ENCODE measurements around the gene THSD4.

The THSD4 gene

DNA sequence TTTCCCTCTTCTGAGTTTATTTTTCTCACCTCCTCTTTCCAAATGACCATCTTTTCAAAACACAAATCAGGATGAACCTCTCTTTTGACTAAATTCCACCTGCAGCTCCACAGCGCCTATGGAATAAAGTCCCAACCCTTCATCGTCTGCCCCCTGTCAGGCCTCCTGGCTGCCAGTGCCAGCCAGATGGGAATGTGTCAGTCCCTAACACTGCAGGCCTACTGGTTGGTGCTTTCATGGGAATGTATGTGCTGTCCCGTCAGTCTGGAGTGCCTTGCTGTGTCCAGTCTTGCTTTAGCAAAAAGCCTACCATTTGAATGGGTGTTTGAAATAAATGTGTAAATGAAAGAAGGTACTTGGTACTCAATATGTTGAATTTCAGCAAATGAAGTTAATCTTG is 310.1 kb downstream of the THSD4 start:
- Histone ChIP-seq H3K9me3 (ENCODE audit: severe bottlenecking) (no peaks in the 10 kb centered on the region), H3K4me3 (ENCODE audit: low read depth, low read length) (no peak overlapping the region), H3K27me3 (ENCODE audit: insufficient read depth, low read depth, severe bottlenecking) (no peaks in the 10 kb centered on the region), H3K36me3 (no peaks in the 10 kb centered on the region), H3K27ac (no peak overlapping the region)
- TF ChIP-seq, protein P1, sequence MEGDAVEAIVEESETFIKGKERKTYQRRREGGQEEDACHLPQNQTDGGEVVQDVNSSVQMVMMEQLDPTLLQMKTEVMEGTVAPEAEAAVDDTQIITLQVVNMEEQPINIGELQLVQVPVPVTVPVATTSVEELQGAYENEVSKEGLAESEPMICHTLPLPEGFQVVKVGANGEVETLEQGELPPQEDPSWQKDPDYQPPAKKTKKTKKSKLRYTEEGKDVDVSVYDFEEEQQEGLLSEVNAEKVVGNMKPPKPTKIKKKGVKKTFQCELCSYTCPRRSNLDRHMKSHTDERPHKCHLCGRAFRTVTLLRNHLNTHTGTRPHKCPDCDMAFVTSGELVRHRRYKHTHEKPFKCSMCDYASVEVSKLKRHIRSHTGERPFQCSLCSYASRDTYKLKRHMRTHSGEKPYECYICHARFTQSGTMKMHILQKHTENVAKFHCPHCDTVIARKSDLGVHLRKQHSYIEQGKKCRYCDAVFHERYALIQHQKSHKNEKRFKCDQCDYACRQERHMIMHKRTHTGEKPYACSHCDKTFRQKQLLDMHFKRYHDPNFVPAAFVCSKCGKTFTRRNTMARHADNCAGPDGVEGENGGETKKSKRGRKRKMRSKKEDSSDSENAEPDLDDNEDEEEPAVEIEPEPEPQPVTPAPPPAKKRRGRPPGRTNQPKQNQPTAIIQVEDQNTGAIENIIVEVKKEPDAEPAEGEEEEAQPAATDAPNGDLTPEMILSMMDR (IDR thresholded peaks at IDR 0.05; ENCODE audit: low read depth, low read length), result no peak
- no peak for DNase-seq

DNA sequence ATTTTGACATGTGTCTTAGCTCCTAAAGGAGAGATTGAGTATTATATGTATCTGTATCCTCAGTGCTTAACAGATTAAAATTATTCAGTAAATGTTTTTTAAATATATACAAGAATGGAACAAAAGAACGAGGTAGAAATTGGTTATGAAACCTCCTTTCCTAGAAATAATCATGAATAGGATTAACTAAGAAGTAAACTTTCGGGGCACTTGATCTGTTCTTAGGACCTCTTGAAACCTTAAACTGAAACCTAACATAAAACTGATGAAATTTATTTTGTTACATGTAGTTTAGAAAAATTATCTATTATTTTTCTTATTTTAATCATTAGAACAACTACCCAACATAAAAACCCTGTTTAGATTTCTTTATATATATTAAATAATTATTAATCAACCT is 311.5 kb downstream of the THSD4 start:
- no peaks in the 10 kb centered on the region for H3K27me3 ChIP-seq (ENCODE audit: insufficient read depth, low read depth, severe bottlenecking)
- no peak overlapping the region for H3K27ac ChIP-seq
- TF ChIP-seq, protein P1 (IDR thresholded peaks at IDR 0.05; ENCODE audit: low read depth, low read length), result no peak
- H3K9me3 ChIP-seq (ENCODE audit: severe bottlenecking), result no peaks in the 10 kb centered on the region
- H3K36me3 ChIP-seq, result no peaks in the 10 kb centered on the region
- no peak for DNase-seq
- H3K4me3 ChIP-seq (ENCODE audit: low read depth, low read length), result no peak overlapping the region

DNA sequence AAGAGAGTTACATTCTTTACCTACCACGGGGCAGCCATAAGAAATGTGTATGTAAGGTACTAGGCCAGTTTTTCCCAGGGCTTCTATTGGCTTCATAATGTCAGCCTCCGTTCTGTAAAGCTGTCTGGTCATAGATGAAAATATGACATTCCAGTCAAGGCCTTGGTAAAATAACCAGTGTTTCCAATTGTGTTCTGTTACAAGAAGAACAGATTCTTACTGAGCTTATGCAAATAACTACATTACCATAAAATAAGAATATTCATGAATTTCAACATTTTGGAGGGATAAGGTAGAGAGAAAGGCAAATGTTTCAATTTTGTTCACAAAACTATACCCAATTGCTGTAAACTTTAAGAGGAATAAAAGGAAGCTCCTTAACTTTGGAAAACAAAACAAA is 315.5 kb downstream of the THSD4 start:
- TF ChIP-seq, protein P1 (IDR thresholded peaks at IDR 0.05; ENCODE audit: low read depth, low read length), result no peak
- Histone ChIP-seq H3K27ac (no peak overlapping the region), H3K36me3 (no peaks in the 10 kb centered on the region), H3K27me3 (ENCODE audit: insufficient read depth, low read depth, severe bottlenecking) (no peaks in the 10 kb centered on the region), H3K9me3 (ENCODE audit: severe bottlenecking) (no peaks in the 10 kb centered on the region), H3K4me3 (ENCODE audit: low read depth, low read length) (no peak overlapping the region)
- DNase-seq, result no peak

DNA sequence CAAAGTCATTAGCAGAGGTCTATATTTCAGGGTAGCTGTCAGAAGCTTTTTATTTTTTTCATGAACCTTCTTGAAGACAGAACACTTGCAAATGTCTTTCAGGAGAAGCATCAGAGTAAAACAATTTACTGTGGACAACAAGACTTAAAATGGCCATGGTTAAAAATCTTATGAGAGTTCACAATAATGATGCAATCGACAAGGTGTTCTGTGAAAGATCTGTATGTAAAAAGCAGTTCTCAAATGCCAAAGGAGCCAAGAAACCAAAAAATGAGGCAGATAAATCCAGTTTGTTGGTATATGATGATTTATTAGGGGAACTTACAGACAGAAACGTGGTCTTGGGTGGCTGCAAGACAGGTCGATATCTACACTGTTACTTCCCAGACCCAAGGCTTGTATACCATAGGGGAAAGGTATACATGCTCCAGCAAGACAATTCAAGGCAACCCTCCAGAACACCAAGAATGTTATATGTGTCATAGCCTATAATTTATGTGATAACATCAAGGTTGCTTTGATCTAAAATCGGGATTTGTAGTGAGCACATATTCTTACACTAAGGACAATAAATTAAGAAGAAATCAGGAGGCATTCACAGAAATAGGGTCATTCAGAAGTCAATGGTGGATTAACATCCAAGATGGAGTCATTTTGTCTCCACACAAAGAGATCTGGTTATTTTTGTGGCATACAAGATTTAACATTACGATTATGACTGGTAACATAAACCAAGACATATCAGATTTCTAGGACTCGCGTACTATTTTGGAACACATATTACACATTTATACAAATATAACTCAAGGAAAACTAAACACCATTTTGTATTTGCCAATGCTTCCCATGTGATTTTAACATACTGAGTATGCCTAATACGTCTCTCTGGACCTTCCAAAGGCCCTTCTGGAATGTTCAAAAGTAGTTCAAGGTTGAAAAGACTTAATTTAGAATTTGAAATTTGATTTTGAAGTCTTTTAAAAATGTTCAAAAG is 316.4 kb downstream of the THSD4 start:
- Histone ChIP-seq H3K27ac (no peak overlapping the region), H3K4me3 (ENCODE audit: low read depth, low read length) (no peak overlapping the region), H3K27me3 (ENCODE audit: insufficient read depth, low read depth, severe bottlenecking) (no peaks in the 10 kb centered on the region), H3K36me3 (no peaks in the 10 kb centered on the region), H3K9me3 (ENCODE audit: severe bottlenecking) (no peaks in the 10 kb centered on the region)
- TF ChIP-seq, protein P1 (IDR thresholded peaks at IDR 0.05; ENCODE audit: low read depth, low read length), result no peak
- DNase-seq, result no peak

DNA sequence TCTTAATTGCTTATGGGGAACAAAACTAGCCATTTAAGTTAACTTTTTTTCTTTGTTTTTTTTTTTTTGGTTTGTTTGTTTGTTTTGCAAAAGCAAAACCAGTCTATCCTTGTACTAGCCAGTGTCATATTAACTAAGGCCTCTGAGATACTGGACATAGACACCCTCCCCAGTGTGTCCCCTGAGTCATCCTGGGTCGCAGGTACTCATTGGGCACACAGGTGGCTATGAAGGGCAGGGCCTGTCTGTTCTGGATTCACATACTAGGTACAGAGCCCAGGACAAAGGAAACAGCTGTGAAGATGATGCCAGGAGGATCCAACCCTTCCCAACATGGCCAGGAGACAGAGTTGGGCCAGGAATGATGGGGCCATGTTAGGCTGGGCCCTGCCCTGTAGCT is 318.1 kb downstream of the THSD4 start:
- Histone ChIP-seq H3K4me3 (ENCODE audit: low read depth, low read length) (no peak overlapping the region), H3K36me3 (no peaks in the 10 kb centered on the region), H3K27ac (no peak overlapping the region), H3K27me3 (ENCODE audit: insufficient read depth, low read depth, severe bottlenecking) (no peaks in the 10 kb centered on the region), H3K9me3 (ENCODE audit: severe bottlenecking) (no peaks in the 10 kb centered on the region)
- TF ChIP-seq, protein P1 (IDR thresholded peaks at IDR 0.05; ENCODE audit: low read depth, low read length), result no peak
- no peak for DNase-seq
